MM.1S (cell line): Measurements from ENCODE around the gene FAM131C.
"Not testable (repeated sequence)": the region's sequence is repeated elsewhere in the genome, so short reads cannot be mapped to it uniquely, and the experiment has no call there.

Experiments
- DNase-seq: peaks from one replicate; pipeline ENCODE4 v3.0.0-alpha.2; 2015
- H2AFZ ChIP-seq: fragments of 300-600 bp; sonication (generic); 2 replicates; pipeline ENCODE4 v1.6.0; 2016; ENCODE audit warnings: antibody characterized with exemption, low read length
- H3F3A ChIP-seq: fragments of 300-600 bp; sonication (generic); 2 replicates; pipeline ENCODE4 v1.6.1; 2016; ENCODE audit warnings: mild to moderate bottlenecking, antibody characterized with exemption, low read length, moderate library complexity, mixed read lengths; ENCODE audit not compliant: insufficient read depth
- H3K27ac ChIP-seq: fragments of 300-600 bp; sonication (generic); 2 replicates; pipeline ENCODE4 v1.5.1; 2016; ENCODE audit warnings: mild to moderate bottlenecking, low read length
- H3K27me3 ChIP-seq: fragments of 300-600 bp; sonication (generic); replicated peaks from 2 replicates; pipeline ENCODE4 v1.6.0; 2016; ENCODE audit warnings: low read length; ENCODE audit not compliant: insufficient read depth
- H3K36me3 ChIP-seq: fragments of 300-600 bp; sonication (generic); replicated peaks from 2 replicates; pipeline ENCODE4 v1.6.1; 2016; ENCODE audit warnings: mild to moderate bottlenecking, low read length, mixed read lengths; ENCODE audit not compliant: insufficient read depth
- H3K4me1 ChIP-seq: fragments of 300-600 bp; sonication (generic); 2 replicates; pipeline ENCODE4 v1.6.1; 2016; ENCODE audit warnings: low read length, mixed read lengths
- H3K4me2 ChIP-seq: fragments of 300-600 bp; sonication (generic); 2 replicates; pipeline ENCODE4 v1.6.0; 2016; ENCODE audit warnings: low read depth, low read length
- H3K4me3 ChIP-seq: fragments of 300-600 bp; sonication (generic); 2 replicates; pipeline ENCODE4 v1.5.1; 2016; ENCODE audit warnings: low read length, mixed read lengths
- H3K79me2 ChIP-seq: fragments of 300-600 bp; sonication (generic); 2 replicates; pipeline ENCODE4 v1.6.1; 2016; ENCODE audit warnings: mixed run types, low read length, mixed read lengths
- H3K9ac ChIP-seq: fragments of 300-600 bp; sonication (generic); 2 replicates; pipeline ENCODE4 v1.6.1; 2016; ENCODE audit warnings: low read length, mixed read lengths
- H3K9me2 ChIP-seq: fragments of 300-600 bp; sonication (generic); replicated peaks from 2 replicates; pipeline ENCODE4 v1.6.1; 2016; ENCODE audit warnings: mild to moderate bottlenecking, low read length, mixed read lengths; ENCODE audit not compliant: insufficient read depth
- H3K9me3 ChIP-seq: fragments of 300-600 bp; sonication (generic); replicated peaks from 2 replicates; pipeline ENCODE4 v1.6.1; 2016; ENCODE audit warnings: mild to moderate bottlenecking, low read length, mixed read lengths; ENCODE audit not compliant: insufficient read depth
- H4K20me1 ChIP-seq: fragments of 300-600 bp; sonication (generic); 2 replicates; pipeline ENCODE4 v1.6.1; 2016; ENCODE audit warnings: mild to moderate bottlenecking, low read length, moderate library complexity, mixed read lengths; ENCODE audit not compliant: insufficient read depth
- CTCF ChIP-seq: fragments of 300-600 bp; sonication (generic); IDR thresholded peaks from 2 replicates; pipeline ENCODE4 v1.5.1; 2016; ENCODE audit warnings: antibody characterized with exemption, low read length, mixed read lengths
- EZH2 ChIP-seq: fragments of 300-600 bp; sonication (generic); optimal IDR thresholded peaks from 2 replicates; pipeline ENCODE3; 2017; ENCODE audit warnings: low read depth, mild to moderate bottlenecking, antibody characterized with exemption, low read length, mixed read lengths
- EZH2phosphoT487 ChIP-seq: fragments of 300-600 bp; sonication (generic); IDR thresholded peaks from 2 replicates; pipeline ENCODE4 v1.6.1; 2018; ENCODE audit warnings: antibody characterized with exemption, low read length

The FAM131C gene

DNA sequence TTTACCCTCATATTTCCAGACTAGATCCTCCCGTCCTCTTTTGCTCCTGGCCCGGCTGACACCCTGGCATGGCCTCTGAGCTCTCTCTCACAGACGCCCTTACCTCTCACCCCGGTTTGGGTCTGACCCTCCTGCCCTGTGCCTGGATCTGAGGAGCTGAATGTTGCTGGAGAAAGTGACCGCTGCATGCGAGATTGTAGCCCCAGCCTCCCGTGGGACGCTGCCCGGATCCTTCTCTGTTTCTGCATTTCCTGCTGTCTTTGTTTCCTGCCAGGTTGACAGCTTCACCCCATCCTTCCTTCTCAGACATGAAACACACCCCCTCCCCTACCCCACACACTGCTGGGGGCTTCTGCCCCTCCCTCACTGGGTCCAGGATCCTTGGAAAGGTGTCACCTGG is 9.5 kb downstream of the FAM131C start:
- Histone ChIP-seq H3K9ac (no peak overlapping the region), H3K27ac (no peak overlapping the region), H3K27me3 (peaks cover 64% of the 10 kb centered on the region), H2AFZ (no peak overlapping the region), H3K79me2 (no peaks in the 10 kb centered on the region), H3K9me3 (no peaks in the 10 kb centered on the region), H3K4me1 (no peaks in the 10 kb centered on the region), H3F3A (no peaks in the 10 kb centered on the region), H3K9me2 (no peaks in the 10 kb centered on the region), H4K20me1 (no peaks in the 10 kb centered on the region), H3K4me3 (no peak overlapping the region), H3K4me2 (no peak overlapping the region), H3K36me3 (no peaks in the 10 kb centered on the region)
- no peak for DNase-seq
- TF ChIP-seq CTCF = no peak
- no peak for TF ChIP-seq EZH2
- TF ChIP-seq EZH2phosphoT487 = no peak

DNA sequence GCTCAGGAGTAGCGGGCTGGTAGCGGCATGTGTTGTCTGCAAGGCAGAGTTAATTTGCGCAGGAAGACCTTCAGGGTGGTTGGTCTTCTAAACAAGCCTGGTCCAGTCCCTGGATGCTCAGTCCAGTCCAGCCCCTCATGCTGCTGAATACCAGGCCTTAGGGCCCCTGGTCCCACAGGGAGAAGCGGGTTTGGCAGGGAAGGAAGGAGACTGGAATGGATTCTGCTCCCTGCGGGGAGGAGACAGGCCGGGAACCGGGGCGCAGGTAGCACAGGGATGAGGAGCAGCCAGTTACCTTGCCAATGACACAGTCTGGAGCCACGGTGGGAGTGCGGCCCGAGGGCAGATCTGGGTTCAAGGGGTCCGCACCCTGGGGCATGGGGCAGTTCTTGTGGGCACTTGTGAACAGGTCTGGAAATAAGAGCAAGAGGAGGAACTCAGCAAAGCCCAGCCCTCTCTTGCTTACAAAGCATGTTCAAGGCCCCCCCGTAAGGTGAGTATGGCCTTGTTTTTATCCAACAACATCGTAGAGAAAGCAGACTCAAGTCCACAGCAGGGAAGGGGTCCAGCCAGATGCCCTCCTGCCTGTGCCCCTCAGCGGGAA is 10.1 kb downstream of the FAM131C start:
- DNase-seq = no peak
- no peak overlapping the region for H3K9ac ChIP-seq
- H3K36me3 ChIP-seq = no peaks in the 10 kb centered on the region
- no peaks in the 10 kb centered on the region for H3F3A ChIP-seq
- no peaks in the 10 kb centered on the region for H3K79me2 ChIP-seq
- H3K4me1 ChIP-seq = no peaks in the 10 kb centered on the region
- no peaks in the 10 kb centered on the region for H3K9me2 ChIP-seq
- H2AFZ ChIP-seq = no peak overlapping the region
- H3K9me3 ChIP-seq = no peaks in the 10 kb centered on the region
- H4K20me1 ChIP-seq = no peaks in the 10 kb centered on the region
- no peak for TF ChIP-seq CTCF
- TF ChIP-seq EZH2 = no peak
- no peak for TF ChIP-seq EZH2phosphoT487
- H3K4me2 ChIP-seq = no peak overlapping the region
- no peak overlapping the region for H3K4me3 ChIP-seq
- H3K27me3 ChIP-seq = peaks cover 61% of the 10 kb centered on the region
- H3K27ac ChIP-seq = no peak overlapping the region

DNA sequence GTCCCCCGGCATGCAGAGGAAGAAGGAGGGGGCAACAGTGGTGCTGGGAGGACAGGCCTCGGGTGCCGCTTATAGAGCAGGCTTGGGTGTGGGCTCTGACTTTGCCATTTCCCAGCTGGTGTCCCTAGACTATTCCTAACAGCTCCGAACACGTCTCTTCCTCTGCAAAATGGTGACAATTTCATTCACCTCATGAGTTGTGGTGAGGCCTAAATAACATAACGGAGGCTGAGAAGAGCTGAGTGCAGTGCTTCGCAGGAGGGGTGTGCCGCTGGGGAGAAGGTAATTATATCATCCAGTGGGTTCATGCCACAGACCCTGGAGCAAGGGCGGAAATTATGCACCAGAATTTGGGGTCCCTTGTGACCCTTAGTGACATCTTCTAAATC is 10.8 kb downstream of the FAM131C start:
- H3K36me3 ChIP-seq, H2AFZ ChIP-seq, H3K4me2 ChIP-seq, H3F3A ChIP-seq, DNase-seq, H3K4me1 ChIP-seq, H3K4me3 ChIP-seq, H3K9me2 ChIP-seq, H3K9me3 ChIP-seq, H3K9ac ChIP-seq, H3K79me2 ChIP-seq, H4K20me1 ChIP-seq, H3K27ac ChIP-seq: not testable (repeated sequence)
- peaks cover 61% of the 10 kb centered on the region for H3K27me3 ChIP-seq

- H3K9me3 ChIP-seq, DNase-seq, H3K9ac ChIP-seq, H3F3A ChIP-seq, H3K27ac ChIP-seq, H3K4me2 ChIP-seq, H3K9me2 ChIP-seq, H3K4me3 ChIP-seq, H3K4me1 ChIP-seq, H3K79me2 ChIP-seq, H4K20me1 ChIP-seq, H2AFZ ChIP-seq, H3K36me3 ChIP-seq: not testable (repeated sequence)
- peaks cover 58% of the 10 kb centered on the region for H3K27me3 ChIP-seq
Measured at GRCh38 chr1:16061989-16062686, 11.3 kb downstream of the FAM131C start.
